ENCODE results near the gene ITGA1. TPM values are rescaled to one million over a fixed set of nuclear protein-coding genes. Genes with fewer than 3 reads are reported as not detected.
"Not testable (repeated sequence)": the region's sequence is repeated elsewhere in the genome, so short reads cannot be mapped to it uniquely, and the experiment has no call there.

Gene ITGA1
- polyA plus RNA-seq, 3 donors, result 2.4 to 19.6 (median 6.7) TPM

GRCh38 chr5:52956915-52957747, 169.4 kb downstream of the ITGA1 start:
- 57 to 90% (median 85%) methylated on average over 6 of the region's 6 CpGs for WGBS, 3 donors
- no peak overlapping the region for H3K27ac ChIP-seq (ENCODE audit: low read depth, low read length)

GRCh38 chr5:52961274-52961681, 173.6 kb downstream of the ITGA1 start:
- 51 to 63% (median 57%) methylated on average over 2 of the region's 2 CpGs for WGBS, 3 donors
- no peak overlapping the region for H3K27ac ChIP-seq (ENCODE audit: low read depth, low read length)

GRCh38 chr5:52963636-52964035, 175.9 kb downstream of the ITGA1 start:
- 95 to 100% (median 97%) methylated on average over 1 of the region's 1 CpG for WGBS, 3 donors
- H3K27ac ChIP-seq (ENCODE audit: low read depth, low read length), result no peak overlapping the region

- H3K27ac ChIP-seq (ENCODE audit: low read depth, low read length), result no peak overlapping the region
- 94 to 100% (median 94%) methylated on average over 1 of the region's 1 CpG for WGBS, 3 donors
Measured at GRCh38 chr5:52964138-52964537, 176.4 kb downstream of the ITGA1 start.

- 87 to 92% (median 87%) methylated on average over 7 of the region's 7 CpGs for WGBS, 3 donors
- not testable (repeated sequence) for H3K27ac ChIP-seq (ENCODE audit: low read depth, low read length)
Measured at GRCh38 chr5:52976157-52976556, 188.4 kb downstream of the ITGA1 start.

GRCh38 chr5:52977264-52977897, 189.7 kb downstream of the ITGA1 start:
- WGBS, 3 donors, result 92 to 97% (median 92%) methylated on average over 7 of the region's 7 CpGs

GRCh38 chr5:52981507-52981906, 193.8 kb downstream of the ITGA1 start:
- 60 to 88% (median 78%) methylated on average over 4 of the region's 4 CpGs for WGBS, 3 donors

More at GRCh38 chr5:52977264-52977897, 189.7 kb downstream of the ITGA1 start:
- no peak overlapping the region for H3K27ac ChIP-seq (ENCODE audit: low read depth, low read length)

GRCh38 chr5:52983731-52984636, 196.3 kb downstream of the ITGA1 start:
- H3K27ac ChIP-seq (ENCODE audit: low read depth, low read length), result no peak overlapping the region
- WGBS, 3 donors, result 54 to 58% (median 54%) methylated on average over 3 of the region's 3 CpGs

More at GRCh38 chr5:52981507-52981906, 193.8 kb downstream of the ITGA1 start:
- no peak overlapping the region for H3K27ac ChIP-seq (ENCODE audit: low read depth, low read length)

GRCh38 chr5:52985306-52985705, 197.6 kb downstream of the ITGA1 start:
- H3K27ac ChIP-seq (ENCODE audit: low read depth, low read length), result no peak overlapping the region
- 92 to 95% (median 93%) methylated on average over 3 of the region's 3 CpGs for WGBS, 3 donors

- WGBS, 3 donors, result 52 to 61% (median 60%) methylated on average over 4 of the region's 4 CpGs
- no peak overlapping the region for H3K27ac ChIP-seq (ENCODE audit: low read depth, low read length)
Measured at GRCh38 chr5:52987711-52988331, 200.1 kb downstream of the ITGA1 start.

GRCh38 chr5:52988335-52989024, 200.8 kb downstream of the ITGA1 start:
- 5 to 13% (median 8%) methylated on average over 16 of the region's 16 CpGs for WGBS, 3 donors
- no peak overlapping the region for H3K27ac ChIP-seq (ENCODE audit: low read depth, low read length)

- 0 to 1% (median 0%) methylated on average over 44 to 64 of the region's 64 CpGs for WGBS, 3 donors
- H3K27ac ChIP-seq (ENCODE audit: low read depth, low read length), result no peak within 1 kb of the TSS
Measured at GRCh38 chr5:52989025-52989780, 201.5 kb downstream of the ITGA1 start, which contains the start of gene ITGA2. TSS of gene ITGA2 (plus strand) at chr5:52989352. CDS start at chr5:52989469, 117 bp downstream.

GRCh38 chr5:52989781-52990527, 202.2 kb downstream of the ITGA1 start:
- no peak overlapping the region for H3K27ac ChIP-seq (ENCODE audit: low read depth, low read length)
- 4 to 5% (median 4%) methylated on average over 27 of the region's 27 CpGs for WGBS, 3 donors

GRCh38 chr5:52990528-52990925, 202.8 kb downstream of the ITGA1 start:
- H3K27ac ChIP-seq (ENCODE audit: low read depth, low read length), result no peak overlapping the region

GRCh38 chr5:52993367-52993766, 205.7 kb downstream of the ITGA1 start:
- 71 to 99% (median 98%) methylated on average over 2 of the region's 2 CpGs for WGBS, 3 donors
- no peak overlapping the region for H3K27ac ChIP-seq (ENCODE audit: low read depth, low read length)

More at GRCh38 chr5:52990528-52990925, 202.8 kb downstream of the ITGA1 start:
- 52 to 73% (median 66%) methylated on average over 4 of the region's 4 CpGs for WGBS, 3 donors

GRCh38 chr5:52994266-52994665, 206.6 kb downstream of the ITGA1 start:
- WGBS, 3 donors, result 95 to 99% (median 97%) methylated on average over 1 of the region's 1 CpG
- H3K27ac ChIP-seq (ENCODE audit: low read depth, low read length), result no peak overlapping the region
